Astrocyte of the spinal cord (primary cell): ENCODE results near the gene METTL3.

Experiments used
- DNase-seq: peaks from one replicate; pipeline ENCODE4 v3.0.0; 2011; ENCODE audit warnings: low read depth, low spot score
- H3K4me3 ChIP-seq: 2 replicates; pipeline ENCODE4 v1.5.1; 2011; ENCODE audit warnings: low read depth, mild to moderate bottlenecking, low read length, moderate library complexity
- CTCF ChIP-seq: IDR thresholded peaks from 2 replicates; pipeline ENCODE4 v1.5.1; 2012; ENCODE audit warnings: low read depth, mild to moderate bottlenecking, low read length, inconsistent platforms
- in situ Hi-C: cut with HindIII; loops from 2 replicates; pipeline ENCODE4 v1.10.0; 2017; ENCODE audit warnings: low sequenced_read_pairs

METTL3 gene

GRCh38 chr14:21476523-21476924 lies 34.6 kb downstream of the METTL3 start:
- in situ Hi-C loops, result no loop called here
- no peak for TF ChIP-seq CTCF
- DNase-seq, result no peak

GRCh38 chr14:21475767-21476522 lies 35.2 kb downstream of the METTL3 start:
- TF ChIP-seq CTCF, result no peak
- in situ Hi-C loops, result no loop called here
- DNase-seq, result no peak
- peak overlapping the region; percentile 90 for H3K4me3 ChIP-seq

More at GRCh38 chr14:21476523-21476924, 34.6 kb downstream of the METTL3 start:
- peak overlapping the region; percentile 90 for H3K4me3 ChIP-seq

GRCh38 chr14:21467616-21468015 lies 43.5 kb downstream of the METTL3 start:
- no peak overlapping the region for H3K4me3 ChIP-seq
- in situ Hi-C loops, result no loop called here
- peak; percentile 51 for DNase-seq
- no peak for TF ChIP-seq CTCF

GRCh38 chr14:21455912-21456667 lies 55.0 kb downstream of the METTL3 start, which contains the start of gene CHD8:
CHD8 (minus strand) TSS chr14:21456123; CDS start chr14:21431643, 24,480 bp downstream.
- H3K4me3 ChIP-seq, result peak within 1 kb of the TSS; percentile 96
- DNase-seq, result peak; percentile 100
- in situ Hi-C loops, result no loop called here
- TF ChIP-seq CTCF, result peak; percentile 53

- peak overlapping the region; percentile 96 for H3K4me3 ChIP-seq
- DNase-seq, result no peak
- TF ChIP-seq CTCF, result no peak
- in situ Hi-C loops, result no loop called here
Measured at GRCh38 chr14:21455592-21455911, 55.6 kb downstream of the METTL3 start.

- no peak for TF ChIP-seq CTCF
- peak overlapping the region; percentile 96 for H3K4me3 ChIP-seq
- DNase-seq, result no peak
- in situ Hi-C loops, result no loop called here
Measured at GRCh38 chr14:21454843-21455544, 56.1 kb downstream of the METTL3 start.
